ENCODE data around the gene LDLRAD3.

GRCh38 chr11:35930466-35930865 is 13.4 kb upstream of the LDLRAD3 start:
- TF ChIP-seq CTCF (IDR thresholded peaks at IDR 0.05): no peak
- TF ChIP-seq, protein P1, sequence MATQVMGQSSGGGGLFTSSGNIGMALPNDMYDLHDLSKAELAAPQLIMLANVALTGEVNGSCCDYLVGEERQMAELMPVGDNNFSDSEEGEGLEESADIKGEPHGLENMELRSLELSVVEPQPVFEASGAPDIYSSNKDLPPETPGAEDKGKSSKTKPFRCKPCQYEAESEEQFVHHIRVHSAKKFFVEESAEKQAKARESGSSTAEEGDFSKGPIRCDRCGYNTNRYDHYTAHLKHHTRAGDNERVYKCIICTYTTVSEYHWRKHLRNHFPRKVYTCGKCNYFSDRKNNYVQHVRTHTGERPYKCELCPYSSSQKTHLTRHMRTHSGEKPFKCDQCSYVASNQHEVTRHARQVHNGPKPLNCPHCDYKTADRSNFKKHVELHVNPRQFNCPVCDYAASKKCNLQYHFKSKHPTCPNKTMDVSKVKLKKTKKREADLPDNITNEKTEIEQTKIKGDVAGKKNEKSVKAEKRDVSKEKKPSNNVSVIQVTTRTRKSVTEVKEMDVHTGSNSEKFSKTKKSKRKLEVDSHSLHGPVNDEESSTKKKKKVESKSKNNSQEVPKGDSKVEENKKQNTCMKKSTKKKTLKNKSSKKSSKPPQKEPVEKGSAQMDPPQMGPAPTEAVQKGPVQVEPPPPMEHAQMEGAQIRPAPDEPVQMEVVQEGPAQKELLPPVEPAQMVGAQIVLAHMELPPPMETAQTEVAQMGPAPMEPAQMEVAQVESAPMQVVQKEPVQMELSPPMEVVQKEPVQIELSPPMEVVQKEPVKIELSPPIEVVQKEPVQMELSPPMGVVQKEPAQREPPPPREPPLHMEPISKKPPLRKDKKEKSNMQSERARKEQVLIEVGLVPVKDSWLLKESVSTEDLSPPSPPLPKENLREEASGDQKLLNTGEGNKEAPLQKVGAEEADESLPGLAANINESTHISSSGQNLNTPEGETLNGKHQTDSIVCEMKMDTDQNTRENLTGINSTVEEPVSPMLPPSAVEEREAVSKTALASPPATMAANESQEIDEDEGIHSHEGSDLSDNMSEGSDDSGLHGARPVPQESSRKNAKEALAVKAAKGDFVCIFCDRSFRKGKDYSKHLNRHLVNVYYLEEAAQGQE (IDR thresholded peaks at IDR 0.05; ENCODE audit: insufficient read depth in 1 of 2, low read depth in 2 of 2, low read length in 1 of 2): no peak
- TF ChIP-seq POLR2AphosphoS5 (IDR thresholded peaks at IDR 0.05; ENCODE audit: low read depth, low read length): no peak

All from Panc1 (cell line).